ENCODE results near the gene PTPRF.

The PTPRF gene

GRCh38 chr1:43522431-43522775 is 8.3 kb upstream of the PTPRF start:
- intact Hi-C loops (cut with DNase I; ENCODE audit: low total_unique reads), result loop anchor here (10.0 kb wide), 1 partner anchor 522 kb away; no protein-coding TSS in a partner anchor
- DNase-seq, result peak in 1 of 2 donors; percentile 15
- no peak overlapping the region for H3K27ac ChIP-seq
- peaks cover 0 to 21% of the 10 kb centered on the region in 2 donors for H3K27me3 ChIP-seq
- no peak overlapping the region for H3K4me3 ChIP-seq
- TF ChIP-seq CTCF (IDR thresholded peaks at IDR 0.05), result no peak
- no peaks in the 10 kb centered on the region for H3K4me1 ChIP-seq
- H3K36me3 ChIP-seq, result no peaks in the 10 kb centered on the region
- H3K9me3 ChIP-seq, result no peaks in the 10 kb centered on the region

- no peaks in the 10 kb centered on the region for H3K9me3 ChIP-seq
- H3K36me3 ChIP-seq, result no peaks in the 10 kb centered on the region
- intact Hi-C loops (cut with DNase I; ENCODE audit: low total_unique reads), result loop anchor here (10.0 kb wide), 1 partner anchor 522 kb away; no protein-coding TSS in a partner anchor
- no peak overlapping the region for H3K27ac ChIP-seq
- no peak for TF ChIP-seq CTCF (IDR thresholded peaks at IDR 0.05)
- H3K27me3 ChIP-seq, result peaks cover 0 to 21% of the 10 kb centered on the region in 2 donors
- H3K4me3 ChIP-seq, result no peak overlapping the region
- H3K4me1 ChIP-seq, result no peaks in the 10 kb centered on the region
- DNase-seq, result peak in 1 of 2 donors; percentile 40
Observed at GRCh38 chr1:43522776-43523480, 7.8 kb upstream of the PTPRF start.

DNA sequence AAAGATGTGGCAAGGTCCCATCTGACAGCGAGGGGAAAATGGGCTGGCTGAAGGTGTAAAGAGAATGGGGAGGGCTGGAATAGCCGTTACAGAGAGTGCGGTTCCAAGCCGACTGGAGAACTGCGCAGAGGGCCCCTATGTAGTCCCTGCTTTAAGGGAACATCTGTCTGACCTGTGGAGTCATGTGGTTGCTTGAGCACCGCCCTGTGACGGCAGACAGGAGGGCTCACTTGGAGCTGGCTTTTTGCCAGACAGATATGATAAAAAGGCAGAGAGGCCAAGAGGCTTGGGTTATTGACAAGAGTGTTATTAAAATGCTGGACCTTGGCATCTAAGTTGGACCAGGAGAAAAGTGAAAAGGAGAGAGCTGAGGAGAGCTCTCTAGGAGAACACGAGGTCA is 5.9 kb upstream of the PTPRF start:
- Histone ChIP-seq H3K4me3 (no peak overlapping the region), H3K9me3 (no peaks in the 10 kb centered on the region), H3K36me3 (no peaks in the 10 kb centered on the region), H3K4me1 (peaks cover 0 to 6% (median 2%) of the 10 kb centered on the region in 4 donors), H3K27me3 (peaks cover 0 to 10% of the 10 kb centered on the region in 2 donors), H3K27ac (no peak overlapping the region)
- intact Hi-C loops (cut with DNase I; ENCODE audit: low total_unique reads), result loop anchor here (5.0 to 10.0 kb wide), 2 partner anchors 182 to 520 kb away; partner anchors contain the start of gene ST3GAL3
- no peak for DNase-seq
- TF ChIP-seq CTCF (IDR thresholded peaks at IDR 0.05), result no peak

DNA sequence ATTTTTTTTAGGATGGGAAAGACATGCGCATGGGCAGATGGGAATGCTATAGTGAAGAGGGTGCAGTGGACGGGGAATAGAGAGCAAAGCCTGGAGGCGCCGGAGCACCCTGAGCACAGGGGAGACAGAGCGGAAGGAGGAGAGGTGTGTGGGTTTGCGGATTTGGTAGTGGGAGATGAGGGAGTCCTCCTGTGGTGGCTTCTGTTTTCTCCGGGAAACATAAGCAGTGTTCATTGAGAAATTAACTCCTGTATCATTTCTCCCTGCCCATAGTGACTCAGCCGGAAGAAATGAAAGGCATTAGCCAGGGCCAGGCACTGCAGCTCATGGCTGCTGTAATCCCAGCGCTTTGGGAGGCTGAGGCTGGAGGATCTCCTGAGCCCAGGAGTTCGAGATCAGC is 4.7 kb upstream of the PTPRF start:
- no peaks in the 10 kb centered on the region for H3K9me3 ChIP-seq
- intact Hi-C loops (cut with DNase I; ENCODE audit: low total_unique reads), result loop anchor here (5.0 to 10.0 kb wide), 2 partner anchors 181 to 519 kb away; partner anchors contain the start of gene ST3GAL3
- no peak overlapping the region for H3K27ac ChIP-seq
- no peak overlapping the region for H3K4me3 ChIP-seq
- TF ChIP-seq CTCF (IDR thresholded peaks at IDR 0.05), result no peak
- H3K36me3 ChIP-seq, result no peaks in the 10 kb centered on the region
- DNase-seq, result no peak
- peaks cover 0 to under 1% of the 10 kb centered on the region in 2 donors for H3K27me3 ChIP-seq
- peaks cover 0 to 9% (median 4%) of the 10 kb centered on the region in 4 donors for H3K4me1 ChIP-seq

GRCh38 chr1:43527111-43527878 is 3.4 kb upstream of the PTPRF start:
- intact Hi-C loops (cut with DNase I; ENCODE audit: low total_unique reads), result loop anchor here (5.0 to 10.0 kb wide), 2 partner anchors 180 to 518 kb away; partner anchors contain the start of gene ST3GAL3
- Histone ChIP-seq H3K9me3 (no peaks in the 10 kb centered on the region), H3K4me1 (peaks cover 0 to 17% (median 10%) of the 10 kb centered on the region in 4 donors), H3K4me3 (no peak overlapping the region), H3K36me3 (no peaks in the 10 kb centered on the region), H3K27ac (no peak overlapping the region), H3K27me3 (no peaks in the 10 kb centered on the region)
- DNase-seq, result no peak
- TF ChIP-seq CTCF (IDR thresholded peaks at IDR 0.05), result no peak

Data from tibial artery (tissue), 4 donors.